Measurements from ENCODE around the gene GFRA4. TPM values are rescaled to one million over a fixed set of nuclear protein-coding genes. Genes with fewer than 3 reads are reported as not detected.

Gene GFRA4
- total RNA-seq, 1 experiment from 2014 or later, result not detected

DNA sequence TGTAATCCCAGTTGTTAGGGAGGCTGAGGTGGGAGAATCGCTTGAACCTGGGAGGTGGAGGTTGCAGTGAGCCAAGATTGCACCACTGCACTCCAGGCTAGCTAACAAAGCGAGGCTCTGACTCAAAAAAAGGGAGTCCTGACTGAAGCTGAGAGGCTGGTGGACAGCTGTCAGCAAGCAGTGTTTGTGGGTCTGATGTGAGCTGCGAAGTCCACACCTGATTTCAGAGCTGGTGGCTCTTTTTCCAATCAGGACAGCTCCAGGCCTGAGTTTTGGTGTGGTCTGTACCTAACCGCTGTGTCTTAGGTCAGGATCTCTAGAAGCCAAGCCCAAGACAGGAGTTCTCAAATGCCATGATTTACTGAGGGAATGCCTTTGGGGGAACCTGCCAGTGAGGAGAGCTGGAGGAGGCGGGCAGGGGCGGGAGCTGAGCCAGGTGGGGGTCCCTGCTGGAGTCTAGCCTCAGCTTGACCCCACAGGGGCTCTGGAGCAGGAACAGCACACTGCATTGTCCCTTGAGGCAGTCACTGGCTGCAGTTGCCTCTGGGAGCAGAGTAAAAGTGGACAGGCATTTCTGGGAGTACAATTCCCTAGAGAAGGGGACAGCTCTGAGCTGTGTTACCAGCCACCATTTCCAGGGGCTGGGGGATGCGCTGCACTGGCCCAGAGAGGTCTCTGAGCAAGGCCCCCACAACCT lies 5.0 kb downstream of the GFRA4 start:
- Histone ChIP-seq H3K56ac (ENCODE audit: insufficient read length, low read depth, low read length) (no peak overlapping the region), H2BK120ac (ENCODE audit: low read depth, low read length, poor library complexity, severe bottlenecking) (no peak overlapping the region), H2BK15ac (ENCODE audit: low read depth, low read length) (no peak overlapping the region), H4K8ac (replicated peaks; ENCODE audit: insufficient read length, low read depth, low read length) (no peak overlapping the region), H3K4me2 (ENCODE audit: insufficient read depth, insufficient read length, low read length) (no peak overlapping the region), H3K9ac (ENCODE audit: extremely low read depth, insufficient read length, low read length) (no peak overlapping the region), H3K4me1 (ENCODE audit: insufficient read depth, low read length) (no peaks in the 10 kb centered on the region; the same call in 1 of the 2 replicates), H4K91ac (ENCODE audit: insufficient read length, low read depth, low read length) (no peak overlapping the region), H2BK12ac (ENCODE audit: insufficient read length, low read depth, low read length) (no peak overlapping the region), H2AFZ (ENCODE audit: low read length) (no peak overlapping the region), H4K20me1 (ENCODE audit: control insufficient read depth, insufficient read depth, insufficient read length) (no peaks in the 10 kb centered on the region), H3K27me3 (ENCODE audit: insufficient read depth, low read length) (peaks cover 5% of the 10 kb centered on the region; the same call in 1 of the 2 replicates), H3K14ac (ENCODE audit: insufficient read depth, low read length) (no peak overlapping the region; the same call in 1 of the 2 replicates), H4K5ac (ENCODE audit: insufficient read length, low read depth, low read length) (peak overlapping the region; percentile 24), H2AK5ac (ENCODE audit: insufficient read length, low read length) (no peak overlapping the region), H3K23ac (ENCODE audit: insufficient read length, low read depth, low read length) (no peak overlapping the region), H3K18ac (ENCODE audit: insufficient read length, low read depth, low read length) (no peak overlapping the region), H2BK5ac (ENCODE audit: insufficient read length, low read length) (no peak overlapping the region), H3K27ac (ENCODE audit: insufficient read length, low read depth, low read length) (no peak overlapping the region), H3T11ph (ENCODE audit: low read length) (no peak overlapping the region), H3K4ac (ENCODE audit: low read depth, low read length) (no peak overlapping the region), H3K9me3 (ENCODE audit: control insufficient read depth, low read depth, low read length) (no peaks in the 10 kb centered on the region), H3K79me1 (ENCODE audit: insufficient read depth, low read depth, low read length, poor library complexity, severe bottlenecking) (no peaks in the 10 kb centered on the region), H3K23me2 (ENCODE audit: insufficient read length, low read depth, low read length, poor library complexity, severe bottlenecking) (no peaks in the 10 kb centered on the region), H3K79me2 (ENCODE audit: insufficient read depth, low read length) (no peaks in the 10 kb centered on the region), H2BK20ac (ENCODE audit: low read depth, low read length, poor library complexity, severe bottlenecking) (no peak overlapping the region)
- Mint-ChIP-seq H3K27ac (no peak overlapping the region), H3K9me3 (peaks cover 3 to 8% of the 10 kb centered on the region in 2 experiments; a peak in 2 of 5 replicates), H3K4me1 (peaks cover 11 to 16% of the 10 kb centered on the region in 2 experiments), H3K4me3 (no peak overlapping the region), H3K27me3 (ENCODE audit: low read depth) (peaks cover 43% of the 10 kb centered on the region), H3K36me3 (ENCODE audit: insufficient read depth in 1 of 3, low read depth in 3 of 3) (no peaks in the 10 kb centered on the region; a peak in 2 of 7 replicates)
- TF ChIP-seq, protein P1, sequence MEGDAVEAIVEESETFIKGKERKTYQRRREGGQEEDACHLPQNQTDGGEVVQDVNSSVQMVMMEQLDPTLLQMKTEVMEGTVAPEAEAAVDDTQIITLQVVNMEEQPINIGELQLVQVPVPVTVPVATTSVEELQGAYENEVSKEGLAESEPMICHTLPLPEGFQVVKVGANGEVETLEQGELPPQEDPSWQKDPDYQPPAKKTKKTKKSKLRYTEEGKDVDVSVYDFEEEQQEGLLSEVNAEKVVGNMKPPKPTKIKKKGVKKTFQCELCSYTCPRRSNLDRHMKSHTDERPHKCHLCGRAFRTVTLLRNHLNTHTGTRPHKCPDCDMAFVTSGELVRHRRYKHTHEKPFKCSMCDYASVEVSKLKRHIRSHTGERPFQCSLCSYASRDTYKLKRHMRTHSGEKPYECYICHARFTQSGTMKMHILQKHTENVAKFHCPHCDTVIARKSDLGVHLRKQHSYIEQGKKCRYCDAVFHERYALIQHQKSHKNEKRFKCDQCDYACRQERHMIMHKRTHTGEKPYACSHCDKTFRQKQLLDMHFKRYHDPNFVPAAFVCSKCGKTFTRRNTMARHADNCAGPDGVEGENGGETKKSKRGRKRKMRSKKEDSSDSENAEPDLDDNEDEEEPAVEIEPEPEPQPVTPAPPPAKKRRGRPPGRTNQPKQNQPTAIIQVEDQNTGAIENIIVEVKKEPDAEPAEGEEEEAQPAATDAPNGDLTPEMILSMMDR (conservative IDR thresholded peaks at IDR 0.05), result no peak
- WGBS (ENCODE audit: extremely low coverage, insufficient read length, low lambda C conversion rate), result no CpG with 5 or more reads among the region's 7 CpGs
- peak; percentile 24 for DNase-seq
